GM19455 (cell line): Measurements from ENCODE around the gene TM4SF4.

ENCODE experiments used
- ATAC-seq: cut with Tn5 transposase; IDR thresholded peaks from one replicate; pipeline ENCODE4 v1.9.1; 2021; ENCODE audit not compliant: unreplicated experiment

The TM4SF4 gene

DNA sequence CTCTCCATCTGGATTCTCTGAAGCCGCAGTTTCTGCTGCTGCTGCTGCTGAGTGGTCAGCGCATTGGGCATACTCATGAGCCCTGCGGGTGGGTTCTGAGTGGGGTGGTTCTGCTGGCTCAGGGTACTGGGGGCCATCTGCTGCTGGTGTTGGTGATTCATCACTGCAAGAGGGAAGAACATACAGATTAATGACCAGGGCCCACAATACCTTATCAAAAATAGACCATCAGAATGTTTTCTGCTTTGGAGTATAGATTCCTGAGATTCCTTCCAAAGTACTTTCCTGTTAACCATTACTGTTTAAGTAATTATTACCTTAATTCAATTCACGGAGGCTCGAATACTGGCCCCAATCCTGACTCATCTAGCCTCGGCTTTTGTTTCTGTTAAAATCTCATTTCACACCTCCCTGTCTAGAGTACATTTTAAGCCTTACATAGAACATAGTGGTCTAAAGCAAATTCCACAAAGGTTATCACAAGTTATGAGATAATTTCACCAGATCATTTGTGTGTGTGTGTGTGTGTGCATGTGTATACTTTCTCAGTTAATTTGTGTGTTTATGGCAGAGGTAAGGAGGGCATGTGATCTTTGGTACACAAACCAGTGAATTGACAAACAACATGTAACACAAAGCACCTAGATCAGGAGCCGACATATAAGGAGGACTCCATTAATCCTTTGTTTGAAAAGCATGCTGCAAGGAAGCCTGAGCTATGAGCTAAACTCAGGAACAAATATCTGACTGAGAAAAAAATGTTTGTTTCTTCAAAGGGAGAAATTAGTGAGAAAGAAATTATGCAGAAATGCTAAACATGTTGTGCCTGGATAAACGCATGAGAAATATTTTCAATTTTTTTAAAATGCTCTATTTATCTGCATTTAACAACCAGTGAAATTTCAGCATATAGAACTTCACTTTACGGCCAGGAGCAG lies 68.1 kb downstream of the TM4SF4 start:
- no peak for ATAC-seq

DNA sequence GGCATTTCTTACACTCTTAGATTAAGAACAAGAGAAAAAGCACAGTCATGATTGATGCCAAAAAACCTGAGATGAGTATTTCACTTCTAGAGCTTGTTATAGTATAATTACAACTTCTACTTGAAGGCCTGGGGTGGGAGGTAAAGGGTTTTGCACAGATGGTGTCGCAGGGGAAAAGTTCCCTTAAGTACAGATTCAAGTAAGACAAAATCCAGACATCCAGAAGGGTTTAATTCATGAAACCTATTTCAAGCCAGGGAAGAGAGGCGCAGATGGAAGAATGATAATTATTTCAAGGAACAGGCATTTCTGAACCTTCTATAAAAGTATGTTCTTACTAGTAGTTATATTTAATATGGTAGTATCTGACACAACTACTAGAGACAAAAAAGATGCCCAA lies 70.6 kb downstream of the TM4SF4 start:
- no peak for ATAC-seq

DNA sequence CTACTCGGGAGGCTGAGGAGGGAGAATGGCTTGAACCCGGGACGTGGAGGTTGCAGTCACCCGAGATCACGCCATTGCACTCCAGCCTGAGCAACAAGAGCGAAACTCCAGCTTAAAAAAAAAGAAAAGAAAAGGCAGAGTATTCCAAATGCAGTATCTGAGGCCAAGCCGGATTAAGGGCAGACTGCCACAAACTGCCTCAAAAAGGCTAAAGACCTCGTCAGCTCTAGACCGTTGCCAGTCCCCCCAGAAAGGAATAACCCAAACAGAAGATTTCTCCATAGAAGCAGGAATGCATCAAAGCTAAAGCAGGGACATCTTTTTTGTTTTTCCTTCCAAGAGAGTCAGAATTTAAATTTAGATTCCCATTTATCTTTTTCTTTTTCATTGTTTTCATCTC lies 72.9 kb downstream of the TM4SF4 start:
- no peak for ATAC-seq

DNA sequence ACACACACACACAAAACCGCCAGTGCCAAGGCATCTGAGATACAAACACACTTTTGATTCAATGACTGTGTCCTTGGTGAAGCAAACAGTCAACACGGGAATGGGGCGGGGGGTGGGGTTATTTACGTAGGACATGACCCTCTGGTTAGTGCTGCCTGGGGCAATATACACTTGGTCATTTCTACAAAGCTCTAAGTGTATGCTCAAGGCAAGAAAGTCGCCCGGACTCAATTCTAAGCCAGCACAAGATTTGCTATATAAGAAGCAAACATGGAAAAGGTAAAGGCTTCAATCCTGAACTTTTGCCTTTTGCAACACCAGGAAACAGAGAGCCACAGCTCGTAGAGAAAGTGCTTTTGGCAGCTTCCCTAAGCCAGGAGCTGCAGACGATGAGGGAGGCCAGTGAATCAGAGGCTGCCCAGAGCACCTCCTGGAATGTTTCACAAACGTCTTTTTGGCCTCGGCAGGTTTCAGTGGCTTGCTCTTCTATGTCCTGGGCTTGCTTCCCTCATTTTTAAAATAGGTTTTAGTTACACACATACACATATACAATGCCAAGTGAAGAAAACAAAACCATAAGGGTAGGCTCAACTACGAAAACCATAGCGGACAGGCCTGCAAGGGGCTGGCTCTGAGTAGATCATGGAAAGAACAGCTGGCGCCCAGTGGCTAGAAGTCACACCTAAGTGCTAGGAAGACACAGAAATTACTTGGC lies 73.6 kb downstream of the TM4SF4 start:
- no peak for ATAC-seq

- no peak for ATAC-seq
Measured at GRCh38 chr3:149548669-149549065, 74.2 kb downstream of the TM4SF4 start.

GRCh38 chr3:149551500-149551899 lies 77.0 kb downstream of the TM4SF4 start:
- ATAC-seq = no peak

DNA sequence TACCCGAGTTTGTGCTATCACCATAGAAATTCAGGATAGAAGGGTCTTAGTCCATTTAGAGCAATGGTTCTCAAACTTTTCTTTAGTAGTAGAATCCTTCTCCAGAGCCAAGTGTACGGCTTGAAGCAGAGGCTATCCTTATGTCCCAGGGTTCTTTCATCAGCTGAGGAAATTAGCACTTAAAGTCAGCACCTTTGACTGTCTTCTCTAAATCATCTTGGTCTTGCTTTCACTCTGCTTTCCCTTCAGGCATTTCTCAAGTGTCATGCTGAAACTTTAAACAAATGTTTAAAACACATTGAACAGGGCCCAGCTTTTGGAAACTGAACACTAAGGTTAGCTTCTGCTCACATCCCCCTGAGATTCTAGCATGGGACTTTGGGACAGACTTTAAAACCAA lies 78.2 kb downstream of the TM4SF4 start:
- ATAC-seq = no peak
